HepG2 (cell line): ENCODE measurements around the gene MYO18A. TPM values are rescaled to one million over a fixed set of nuclear protein-coding genes. Genes with fewer than 3 reads are reported as not detected.
"Not testable (repeated sequence)": the region's sequence is repeated elsewhere in the genome, so short reads cannot be mapped to it uniquely, and the experiment has no call there.

ENCODE experiments used
- ATAC-seq: fragments of 200-7000 bp; cut with Tn5 transposase; 3 replicates; pipeline ENCODE4 v1.9.1; 2020; ENCODE audit warnings: mild to moderate bottlenecking, moderate library complexity
- BruUV-seq: library from RNA; stranded (reverse); fragments of 400-500 nt; replicated peaks from 2 replicates; lab custom pipeline; 2021; lab: Mats Ljungman, UMichigan
- CTCF ChIA-PET: fragments of 300-600 bp; formaldehyde crosslinking; extraction: SDS; loops from one replicate; lab custom pipeline; 2021; ENCODE audit warnings: low total read pairs, inconsistent platforms, low intra/inter-chr PET ratio; lab: Yijun Ruan, JAX
- POLR2A ChIA-PET: fragments of 350-600 bp; sonication (Branson Sonifier 250); formaldehyde crosslinking; loops from one replicate; lab custom pipeline; 2020; ENCODE audit warnings: antibody characterized with exemption, inconsistent platforms; lab: Yijun Ruan, JAX
- DNase-seq: peaks from one replicate; pipeline ENCODE4 v3.0.0-alpha.2; 2015; ENCODE audit warnings: low spot score
- FAIRE-seq: peaks from 3 replicates; lab custom pipeline; 2011; peaks lifted over from hg19 to GRCh38; lab: Jason Lieb, UNC
- H2AFZ ChIP-seq: one replicate; pipeline ENCODE4 v1.6.1; 2011; ENCODE audit warnings: low read length, inconsistent platforms
- H3K27ac ChIP-seq: fragments of 300-600 bp; 3 replicates; pipeline ENCODE4 v1.8.0; 2011; ENCODE audit warnings: mixed run types, mild to moderate bottlenecking, mixed read lengths, low read length, inconsistent platforms; ENCODE audit not compliant: insufficient read depth; ENCODE audit errors: extremely low read length
- H3K27me3 ChIP-seq, 2 experiments: fragments of 200-600 bp in 1 of 2; 2 replicates in 1 of 2; 3 replicates in 1 of 2; pipeline versions ENCODE4 v1.6.0 to v1.8.0; 2011; ENCODE audit warnings: low read length in 2 of 2, mild to moderate bottlenecking in 2 of 2, moderate library complexity in 2 of 2, inconsistent platforms in 1 of 2; ENCODE audit not compliant: insufficient read depth in 2 of 2, control insufficient read depth in 1 of 2
- H3K36me3 ChIP-seq, 2 experiments: fragments of 200-600 bp in 1 of 2; replicated peaks in 1 of 2; 2 replicates in 1 of 2; 3 replicates in 1 of 2; pipeline versions ENCODE4 v1.5.1 to v1.8.0; 2011; ENCODE audit warnings: low read length in 2 of 2, inconsistent platforms in 1 of 2; ENCODE audit not compliant: insufficient read depth in 2 of 2, control insufficient read depth in 1 of 2
- H3K4me1 ChIP-seq: 2 replicates; pipeline ENCODE4 v1.5.1; 2012; ENCODE audit warnings: low read length, inconsistent platforms; ENCODE audit not compliant: insufficient read depth
- H3K4me2 ChIP-seq: 2 replicates; pipeline ENCODE4 v1.6.0; 2011; ENCODE audit warnings: low read depth, low read length, inconsistent platforms
- H3K4me3 ChIP-seq, 3 experiments: fragments of 200-600 bp in 1 of 3; sonication (generic), shearing (Covaris generic) in 1 of 3; replicated peaks in 1 of 3; 2 replicates each; pipeline ENCODE4 v1.5.1; 2011 to 2016; ENCODE audit warnings: low read length in 3 of 3, inconsistent platforms in 2 of 3, low read depth in 2 of 3, mild to moderate bottlenecking in 2 of 3, control low read depth in 1 of 3, mixed read lengths in 1 of 3; ENCODE audit not compliant: insufficient read depth in 1 of 3
- H3K79me2 ChIP-seq: one replicate; pipeline ENCODE4 v1.6.1; 2011; ENCODE audit warnings: low read length, inconsistent platforms; ENCODE audit not compliant: insufficient read depth
- H3K9ac ChIP-seq: 2 replicates; pipeline ENCODE4 v1.6.0; 2011; ENCODE audit warnings: mild to moderate bottlenecking, low read depth, low read length, inconsistent platforms; ENCODE audit not compliant: insufficient read depth
- H3K9me3 ChIP-seq: 2 replicates; pipeline ENCODE4 v1.5.1; 2012; ENCODE audit warnings: mild to moderate bottlenecking, low read length
- H4K20me1 ChIP-seq: 2 replicates; pipeline ENCODE4 v1.6.0; 2011; ENCODE audit warnings: inconsistent platforms, mild to moderate bottlenecking, low read length, moderate library complexity; ENCODE audit not compliant: insufficient read depth
- FIP1L1 ChIP-seq: fragments of 200-400 bp; formaldehyde crosslinking; IDR thresholded peaks from 2 replicates; pipeline ENCODE4 v1.6.1; 2018; ENCODE audit warnings: low read depth, mild to moderate bottlenecking, low read length, moderate library complexity, borderline replicate concordance; ENCODE audit not compliant: insufficient read depth
- NFE2 ChIP-seq: sonication (generic); formaldehyde crosslinking; IDR thresholded peaks from 2 replicates; pipeline ENCODE4 v1.4.0; 2020; ENCODE audit warnings: missing genetic modification reagents
- TIGD3 ChIP-seq: sonication (generic); formaldehyde crosslinking; IDR thresholded peaks from 2 replicates; pipeline ENCODE4 v1.5.1; 2020; ENCODE audit warnings: mild to moderate bottlenecking, missing genetic modification reagents, borderline replicate concordance
- TOPORS ChIP-seq: sonication (generic); formaldehyde crosslinking; IDR thresholded peaks from 2 replicates; pipeline ENCODE4 v1.8.0; 2023; ENCODE audit warnings: mild to moderate bottlenecking, missing genetic modification reagents
- YEATS4 ChIP-seq: sonication (generic); formaldehyde crosslinking; IDR thresholded peaks from 2 replicates; pipeline ENCODE4 v1.4.0; 2020; ENCODE audit warnings: missing genetic modification reagents, borderline replicate concordance
- ZBTB14 ChIP-seq: sonication (generic); formaldehyde crosslinking; IDR thresholded peaks from 2 replicates; pipeline ENCODE4 v1.4.0; 2020; ENCODE audit warnings: missing genetic modification reagents
- ZBTB7B ChIP-seq: sonication (generic); formaldehyde crosslinking; IDR thresholded peaks from 2 replicates; pipeline ENCODE4 v1.4.0; 2020; ENCODE audit warnings: missing genetic modification reagents
- ZNF256 ChIP-seq: sonication (generic); formaldehyde crosslinking; conservative IDR thresholded peaks from 2 replicates; pipeline ENCODE4 v1.4.0; 2020; ENCODE audit warnings: missing genetic modification reagents
- ZNF891 ChIP-seq: sonication (generic); formaldehyde crosslinking; IDR thresholded peaks from 2 replicates; pipeline ENCODE4 v1.5.0; 2020; ENCODE audit warnings: mild to moderate bottlenecking, missing genetic modification reagents
- ZSCAN21 ChIP-seq: sonication (generic); formaldehyde crosslinking; IDR thresholded peaks from 2 replicates; pipeline ENCODE4 v1.8.0; 2022; ENCODE audit warnings: mild to moderate bottlenecking, missing genetic modification reagents, moderate library complexity, borderline replicate concordance
- ZSCAN9 ChIP-seq: IDR thresholded peaks from 2 replicates; pipeline ENCODE4 v1.6.1; 2016; ENCODE audit warnings: borderline replicate concordance
- WGBS: methylation state at CpG from one replicate; pipeline ENCODE4 v1.1.6; 2017; ENCODE audit warnings: low lambda C conversion rate; 5-methylcytosine and 5-hydroxymethylcytosine counted together
- in situ Hi-C: cut with HindIII; loops from 2 replicates; pipeline ENCODE4 v1.10.0; 2017; ENCODE audit warnings: low pct_unique_long_range_greater_than_20kb; ENCODE audit not compliant: extremely low pct_ligation_motif_present
- intact Hi-C: fragments of 100-400 bp; cut with micrococcal nuclease; formaldehyde crosslinking; loops from one replicate; pipeline ENCODE4 v1.10.0; 2022; ENCODE audit not compliant: unreplicated experiment
- polyA plus RNA-seq, 8 experiments: library from polyadenylated mRNA; depleted of rRNA in 3 of 8; stranded (reverse) in 7 of 8; unstranded in 1 of 8; fragments of >200 nt; fragmentation: Illumina TruSeq in 4 of 8; extraction: Trizol in 4 of 8; gene quantifications; 2 replicates each; pipeline versions ENCODE4 v1.2.1 to v1.2.3, GENCODE V29; 2011 to 2016; ENCODE audit warnings: low read depth in 4 of 8, missing spikeins in 1 of 8, mixed read lengths in 1 of 8; ENCODE audit not compliant: insufficient read depth in 1 of 8
- total RNA-seq, 5 experiments: library from RNA; depleted of rRNA; stranded (reverse); fragments of >200 nt; fragmentation: Illumina TruSeq; extraction: Trizol; gene quantifications; 2 replicates each; pipeline ENCODE4 v1.2.3, GENCODE V29; 2016; ENCODE audit warnings: low read depth in 1 of 5

MYO18A gene
- total and polyA plus RNA-seq, 2 of the 13 experiments (the other 11 are each of a cell fraction or from before 2014, with no cell fraction given): 16.8 to 24.8 TPM

- no peak for TF ChIP-seq ZBTB14 (CRISPR knock-in tag)
- 0 out of 2 replicates have a peak, but pooled peaks have one; percentile 30 for TF ChIP-seq ZBTB7B (CRISPR knock-in tag)
- TF ChIP-seq ZNF256 (CRISPR knock-in tag): no peak
- TF ChIP-seq TIGD3 (CRISPR knock-in tag): no peak
- TF ChIP-seq ZNF891: no peak
- no peak for TF ChIP-seq ZSCAN9
- no peak for TF ChIP-seq FIP1L1
- TF ChIP-seq YEATS4: no peak
- TF ChIP-seq TOPORS (CRISPR knock-in tag): no peak
- no peak for TF ChIP-seq NFE2
- TF ChIP-seq ZSCAN21: no peak
Measured at GRCh38 chr17:29169806-29170591, 10.2 kb downstream of the MYO18A start (continued).

- intact Hi-C loops, H2AFZ ChIP-seq, DNase-seq, H3K4me2 ChIP-seq, CTCF ChIA-PET, BruUV-seq, H3K4me3 ChIP-seq, H3K27me3 ChIP-seq, H3K9me3 ChIP-seq, H4K20me1 ChIP-seq, ATAC-seq, in situ Hi-C loops, H3K9ac ChIP-seq, FAIRE-seq: not testable (repeated sequence)
- H3K27ac ChIP-seq: peak overlapping the region; percentile 30
- WGBS: 98% methylated on average over 6 of the region's 8 CpGs
- H3K79me2 ChIP-seq: peaks cover 61% of the 10 kb centered on the region
- peaks cover 58% of the 10 kb centered on the region for H3K4me1 ChIP-seq
- peaks cover 20 to 31% of the 10 kb centered on the region in 2 experiments for H3K36me3 ChIP-seq
- POLR2A ChIA-PET: interaction anchor here (2.6 kb wide), 1 partner anchor 9 kb away, joined by 15 read pairs; no protein-coding TSS in a partner anchor
Measured at GRCh38 chr17:29168759-29169126, 11.5 kb downstream of the MYO18A start.
